OCI-LY1 (cell line): ENCODE measurements around the gene NUP42.
"Not testable (repeated sequence)": the region's sequence is repeated elsewhere in the genome, so short reads cannot be mapped to it uniquely, and the experiment has no call there.

ENCODE experiments used
- H2AFZ ChIP-seq: fragments of 200-600 bp; sonication (generic), shearing (Covaris generic); 2 replicates; pipeline ENCODE4 v1.6.0; 2014; ENCODE audit warnings: antibody characterized with exemption, mild to moderate bottlenecking, low read length
- H3F3A ChIP-seq: fragments of 200-600 bp; sonication (generic), shearing (Covaris generic); 2 replicates; pipeline ENCODE4 v1.6.0; 2014; ENCODE audit warnings: mild to moderate bottlenecking, antibody characterized with exemption, low read length, moderate library complexity; ENCODE audit not compliant: insufficient read depth
- H3K27ac ChIP-seq: fragments of 200-600 bp; sonication (generic); 2 replicates; pipeline ENCODE4 v1.5.1; 2014; ENCODE audit warnings: low read length, mixed run types, mild to moderate bottlenecking, low read depth; ENCODE audit not compliant: poor library complexity, severe bottlenecking
- H3K27me3 ChIP-seq: fragments of 200-600 bp; sonication (generic); 2 replicates; pipeline ENCODE4 v1.6.0; 2014; ENCODE audit warnings: antibody characterized with exemption, mild to moderate bottlenecking, low read length, moderate library complexity; ENCODE audit not compliant: insufficient read depth
- H3K36me3 ChIP-seq: fragments of 200-600 bp; sonication (generic); 2 replicates; pipeline ENCODE4 v1.6.1; 2014; ENCODE audit warnings: mild to moderate bottlenecking, antibody characterized with exemption, low read length, moderate library complexity, mixed read lengths; ENCODE audit not compliant: insufficient read depth
- H3K4me1 ChIP-seq: fragments of 200-600 bp; sonication (generic); 2 replicates; pipeline ENCODE4 v1.5.1; 2014; ENCODE audit warnings: mild to moderate bottlenecking, low read length, moderate library complexity; ENCODE audit not compliant: insufficient read depth, severe bottlenecking
- H3K4me2 ChIP-seq: fragments of 200-600 bp; sonication (generic), shearing (Covaris generic); 2 replicates; pipeline ENCODE4 v1.6.1; 2014; ENCODE audit warnings: low read length
- H3K4me3 ChIP-seq: fragments of 200-600 bp; sonication (generic); 2 replicates; pipeline ENCODE4 v1.5.1; 2014; ENCODE audit warnings: low read length, low read depth, mild to moderate bottlenecking, mixed read lengths; ENCODE audit not compliant: poor library complexity, severe bottlenecking
- H3K79me2 ChIP-seq: fragments of 200-600 bp; shearing (Covaris generic); 2 replicates; pipeline ENCODE4 v1.6.1; 2016; ENCODE audit warnings: mixed run types, low read length, mixed read lengths; ENCODE audit not compliant: insufficient read depth
- H3K9ac ChIP-seq: fragments of 200-600 bp; sonication (generic), shearing (Covaris generic); 2 replicates; pipeline ENCODE4 v1.6.1; 2014; ENCODE audit warnings: mild to moderate bottlenecking, low read length, mixed read lengths
- H3K9me2 ChIP-seq: fragments of 200-600 bp; sonication (generic), shearing (Covaris generic); 2 replicates; pipeline ENCODE4 v1.6.1; 2014; ENCODE audit warnings: low read depth, mild to moderate bottlenecking, low read length, mixed read lengths
- H3K9me3 ChIP-seq: fragments of 200-600 bp; shearing (Covaris generic); 2 replicates; pipeline ENCODE4 v1.6.1; 2014; ENCODE audit warnings: low read length, mixed read lengths
- H4K20me1 ChIP-seq: fragments of 200-600 bp; sonication (generic), shearing (Covaris generic); 2 replicates; pipeline ENCODE4 v1.6.0; 2016; ENCODE audit warnings: mild to moderate bottlenecking, low read length; ENCODE audit not compliant: insufficient read depth
- CTCF ChIP-seq: fragments of 200-600 bp; sonication (generic), shearing (Covaris generic); IDR thresholded peaks from 2 replicates; pipeline ENCODE4 v1.5.1; 2017; ENCODE audit warnings: mild to moderate bottlenecking, antibody characterized with exemption, low read length, moderate library complexity, mixed read lengths
- EZH2 ChIP-seq: fragments of 200-600 bp; sonication (generic), shearing (Covaris generic); IDR thresholded peaks from 2 replicates; pipeline ENCODE4 v1.8.0; 2017; ENCODE audit warnings: borderline replicate concordance, mixed run types, mild to moderate bottlenecking, antibody characterized with exemption, low read length, moderate library complexity, mixed read lengths

Gene NUP42

GRCh38 chr7:23185980-23186379 lies 4.1 kb downstream of the NUP42 start:
- Histone ChIP-seq H3K4me1 (peaks cover 28% of the 10 kb centered on the region), H3K9ac (no peak overlapping the region), H3K9me3 (no peaks in the 10 kb centered on the region), H3F3A (no peaks in the 10 kb centered on the region), H3K79me2 (peaks cover 61% of the 10 kb centered on the region), H3K27me3 (no peaks in the 10 kb centered on the region), H2AFZ (no peak overlapping the region), H3K4me3 (no peak overlapping the region), H4K20me1 (0 out of 2 replicates have a peak, but pooled peaks cover 2% of the 10 kb centered on the region), H3K9me2 (no peaks in the 10 kb centered on the region), H3K27ac (no peak overlapping the region), H3K36me3 (peaks cover 69% of the 10 kb centered on the region), H3K4me2 (no peak overlapping the region)
- TF ChIP-seq CTCF: no peak
- no peak for TF ChIP-seq EZH2

GRCh38 chr7:23191022-23191421 lies 9.2 kb downstream of the NUP42 start:
- Histone ChIP-seq H3K27ac (no peak overlapping the region), H4K20me1 (no peaks in the 10 kb centered on the region), H3K79me2 (peaks cover 23% of the 10 kb centered on the region; the same call in 1 of the 2 replicates), H3F3A (no peaks in the 10 kb centered on the region), H3K4me2 (no peak overlapping the region), H3K4me1 (no peaks in the 10 kb centered on the region), H3K9me3 (no peaks in the 10 kb centered on the region), H3K9ac (no peak overlapping the region), H3K4me3 (no peak overlapping the region), H3K27me3 (no peaks in the 10 kb centered on the region), H3K36me3 (peaks cover 90% of the 10 kb centered on the region), H2AFZ (no peak overlapping the region), H3K9me2 (no peaks in the 10 kb centered on the region)
- no peak for TF ChIP-seq CTCF

GRCh38 chr7:23193650-23194227 lies 11.9 kb downstream of the NUP42 start:
- not testable (repeated sequence) for H3F3A ChIP-seq, H3K9me2 ChIP-seq, H4K20me1 ChIP-seq, H3K4me3 ChIP-seq, H3K27ac ChIP-seq, H3K4me1 ChIP-seq, H3K9me3 ChIP-seq, H3K27me3 ChIP-seq, H3K9ac ChIP-seq, H3K79me2 ChIP-seq, H2AFZ ChIP-seq, H3K4me2 ChIP-seq
- peaks cover 85% of the 10 kb centered on the region for H3K36me3 ChIP-seq

GRCh38 chr7:23196306-23196705 lies 14.5 kb downstream of the NUP42 start:
- H3K27me3 ChIP-seq: no peaks in the 10 kb centered on the region

GRCh38 chr7:23197745-23198144 lies 15.9 kb downstream of the NUP42 start:
- not testable (repeated sequence) for H3K4me1 ChIP-seq, H3K27me3 ChIP-seq, H3K4me2 ChIP-seq, H3F3A ChIP-seq, H3K79me2 ChIP-seq, H3K9ac ChIP-seq, H4K20me1 ChIP-seq, H3K9me2 ChIP-seq, H2AFZ ChIP-seq, H3K9me3 ChIP-seq, H3K27ac ChIP-seq, H3K4me3 ChIP-seq
- peaks cover 76% of the 10 kb centered on the region for H3K36me3 ChIP-seq

More at GRCh38 chr7:23196306-23196705, 14.5 kb downstream of the NUP42 start:
- Histone ChIP-seq H3F3A (no peaks in the 10 kb centered on the region), H3K4me2 (no peak overlapping the region), H3K27ac (no peak overlapping the region), H3K9me3 (no peaks in the 10 kb centered on the region), H2AFZ (no peak overlapping the region), H3K36me3 (peaks cover 85% of the 10 kb centered on the region), H4K20me1 (no peaks in the 10 kb centered on the region), H3K4me3 (no peak overlapping the region), H3K9ac (no peak overlapping the region), H3K9me2 (no peaks in the 10 kb centered on the region), H3K79me2 (no peaks in the 10 kb centered on the region), H3K4me1 (no peaks in the 10 kb centered on the region)
- TF ChIP-seq CTCF: no peak
- TF ChIP-seq EZH2: no peak
